Inferior parietal cortex (tissue), 1 donor: ENCODE measurements around the gene EPHB4.
"Not testable (repeated sequence)": the region's sequence is repeated elsewhere in the genome, so short reads cannot be mapped to it uniquely, and the experiment has no call there.

ENCODE experiments used
- DNase-seq: peaks from one replicate; pipeline ENCODE4 v3.0.0-alpha.2; 2016; ENCODE audit errors: extremely low spot score

The EPHB4 gene

DNA sequence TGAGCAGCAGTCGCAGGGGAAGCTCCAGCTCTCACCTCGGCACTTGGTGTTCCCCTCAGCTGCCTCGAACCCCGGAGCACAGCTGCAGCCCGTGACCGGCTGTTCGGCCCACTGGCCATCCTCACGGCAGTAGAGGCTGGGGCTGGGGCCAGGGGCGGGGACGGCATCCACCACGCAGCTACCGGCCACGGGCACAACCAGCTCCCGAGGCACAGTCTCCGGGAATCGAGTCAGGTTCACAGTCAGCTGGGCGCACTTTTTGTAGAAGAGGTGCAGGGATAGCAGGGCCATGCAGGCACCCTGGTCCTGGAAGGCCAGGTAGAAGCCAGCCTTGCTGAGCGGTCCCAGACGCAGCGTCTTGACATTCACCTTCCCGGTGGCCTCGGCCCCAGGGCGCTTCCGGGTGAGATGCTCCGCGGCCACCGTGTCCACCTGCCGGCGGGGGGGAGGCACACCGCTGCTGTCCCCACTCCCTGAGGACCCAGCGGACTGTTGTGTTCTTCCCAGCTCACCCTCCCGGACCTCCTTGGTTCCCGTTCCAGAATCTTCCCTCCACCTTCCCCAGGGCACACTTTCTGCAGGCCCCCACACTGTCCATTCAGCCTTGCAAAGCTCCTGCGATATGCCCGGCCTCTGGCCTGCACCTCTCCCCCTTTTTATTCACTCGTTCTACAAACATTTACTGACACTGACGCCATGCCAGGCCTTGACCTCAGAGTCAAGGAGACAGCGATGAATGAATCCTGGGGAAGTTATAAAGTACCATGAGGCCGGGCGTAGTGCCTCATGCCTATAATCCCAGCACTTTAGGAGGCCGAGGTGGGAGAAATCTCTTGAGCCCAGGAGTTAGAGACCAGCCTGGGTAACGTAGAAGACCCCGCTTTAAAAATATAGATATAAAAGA is 4.8 kb downstream of the EPHB4 start:
- no peak for DNase-seq

DNA sequence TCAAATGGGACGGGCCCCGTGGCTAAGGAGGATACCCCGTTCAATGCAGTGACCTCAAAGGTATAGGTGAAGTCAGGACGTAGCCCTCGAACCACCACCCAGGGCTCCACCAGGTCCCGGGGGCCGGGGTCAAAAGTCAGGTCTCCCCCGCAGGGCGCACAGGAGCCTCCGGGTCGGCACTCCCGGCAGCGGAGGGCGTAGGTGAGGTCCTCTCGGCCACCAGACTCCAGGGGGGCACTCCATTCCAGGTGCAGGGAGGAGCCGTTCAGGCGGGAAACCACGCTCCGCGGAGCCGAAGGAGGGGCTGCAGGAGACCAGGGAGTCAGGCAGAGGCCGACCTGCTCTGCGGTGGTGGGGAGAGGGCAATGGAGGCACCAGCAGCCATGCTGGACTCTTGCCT is 7.7 kb downstream of the EPHB4 start:
- DNase-seq, result no peak

DNA sequence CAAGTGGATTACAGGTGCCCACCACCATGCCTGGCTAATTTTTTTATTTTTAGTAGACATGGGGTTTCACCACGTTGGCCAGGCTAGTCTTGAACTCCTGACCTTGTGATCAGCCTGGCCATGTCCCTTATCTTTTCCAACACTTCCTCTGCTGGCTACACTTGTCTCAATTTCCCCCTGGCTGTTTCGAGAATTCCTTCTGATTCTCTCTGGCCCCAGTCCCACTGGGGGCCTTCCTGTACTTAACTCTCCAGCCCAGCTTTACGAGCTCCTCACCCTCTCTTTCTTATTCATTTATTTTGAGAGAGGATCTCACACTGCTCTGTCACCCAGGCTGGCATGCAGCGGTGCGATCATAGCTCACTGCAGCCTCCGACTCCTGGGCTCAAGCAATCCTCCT is 8.5 kb downstream of the EPHB4 start:
- no peak for DNase-seq

DNA sequence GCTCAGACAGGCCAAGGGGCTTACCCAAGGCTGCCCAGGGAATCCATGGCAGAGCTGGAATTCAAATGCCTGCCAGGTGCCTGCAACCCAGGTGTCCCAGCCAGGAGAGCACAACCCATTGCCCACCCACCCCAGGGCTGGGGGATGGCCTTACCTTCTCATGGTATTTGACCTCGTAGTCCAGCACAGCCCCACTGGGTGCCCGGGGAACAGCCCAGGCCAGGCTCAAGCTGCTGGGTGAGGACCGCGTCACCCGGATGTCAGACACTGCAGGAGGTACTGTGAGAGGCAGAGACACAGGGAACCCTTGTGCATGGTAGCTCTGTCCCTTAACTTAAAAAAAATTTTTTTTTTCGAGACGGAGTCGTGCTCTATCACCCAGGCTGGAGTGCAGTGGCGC is 9.0 kb downstream of the EPHB4 start:
- DNase-seq, result no peak

DNA sequence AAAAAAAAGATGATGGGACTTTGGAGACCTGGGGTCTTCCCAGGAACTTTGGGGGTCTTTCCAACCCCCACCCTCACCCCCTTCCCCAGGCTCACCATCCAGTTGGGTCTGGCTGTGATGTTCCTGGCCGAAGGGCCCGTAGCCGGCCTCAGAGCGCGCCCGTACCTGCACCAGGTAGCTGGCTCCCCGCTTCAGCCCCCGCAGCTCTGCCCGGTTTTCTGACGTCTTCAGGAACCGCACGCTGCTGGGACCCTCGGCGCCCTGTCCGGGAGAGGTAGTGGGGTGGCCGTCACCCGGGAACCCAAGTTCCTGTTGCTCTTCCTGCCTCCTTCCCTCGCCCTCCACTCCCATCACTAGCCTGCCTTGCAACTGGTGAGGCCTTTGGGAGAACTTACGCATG is 10.2 kb downstream of the EPHB4 start:
- DNase-seq, result no peak

DNA sequence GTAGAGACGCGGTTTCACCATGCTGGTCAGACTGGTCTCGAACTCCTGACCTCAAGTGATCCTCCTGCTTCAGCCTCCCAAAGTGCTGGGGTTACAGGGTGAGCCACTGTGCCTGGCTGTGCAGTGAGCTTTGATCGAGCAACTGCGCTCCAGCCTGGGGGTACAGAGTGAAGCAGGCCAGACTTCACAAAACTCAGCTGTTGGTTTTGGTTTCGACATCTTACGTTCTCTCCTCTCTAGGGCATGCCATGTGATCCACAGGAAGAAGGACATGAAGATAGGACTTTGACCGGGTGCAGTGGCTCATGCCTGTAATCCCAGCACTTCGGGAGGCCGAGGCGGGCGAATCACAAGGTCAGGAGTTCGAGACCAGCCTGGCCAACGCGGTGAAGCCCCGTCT is 10.8 kb downstream of the EPHB4 start:
- not testable (repeated sequence) for DNase-seq

DNA sequence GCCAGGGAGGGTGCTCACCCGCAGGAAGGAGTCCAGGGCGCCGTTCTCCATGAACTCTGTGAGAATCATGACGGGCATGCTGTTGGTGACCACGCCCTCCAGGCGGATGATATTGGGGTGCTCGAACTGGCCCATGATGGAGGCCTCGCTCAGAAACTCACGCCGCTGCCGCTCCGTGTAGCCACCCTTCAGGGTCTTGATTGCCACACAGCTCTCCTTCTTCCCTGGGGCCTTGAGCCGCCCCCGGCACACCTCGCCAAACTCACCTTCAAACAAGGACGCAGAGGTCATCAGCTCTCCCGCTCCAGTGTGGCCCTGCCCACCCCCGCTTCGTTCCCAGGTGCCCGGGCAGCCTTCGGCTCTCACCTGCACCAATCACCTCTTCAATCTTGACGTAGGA is 14.6 kb downstream of the EPHB4 start:
- DNase-seq, result no peak

DNA sequence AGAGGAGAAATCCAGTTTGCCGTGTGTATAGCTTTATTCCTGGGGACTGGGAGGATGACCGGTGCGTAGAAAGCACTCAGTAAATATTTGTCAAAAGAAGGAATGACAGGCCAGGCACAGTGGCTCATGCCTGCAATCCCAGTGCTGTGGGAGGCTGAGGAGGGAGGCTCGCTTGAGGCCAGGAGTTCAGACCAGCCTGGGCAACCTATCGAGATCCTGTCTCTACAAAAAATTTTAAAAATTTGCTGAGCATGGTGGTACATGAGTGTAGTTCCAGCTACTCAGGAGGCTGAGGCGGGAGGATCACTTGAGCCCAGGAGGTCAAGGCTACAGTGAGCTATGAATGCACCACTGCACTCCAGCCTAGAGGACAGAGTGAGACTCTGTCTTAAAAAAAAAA is 15.8 kb downstream of the EPHB4 start:
- no peak for DNase-seq

DNA sequence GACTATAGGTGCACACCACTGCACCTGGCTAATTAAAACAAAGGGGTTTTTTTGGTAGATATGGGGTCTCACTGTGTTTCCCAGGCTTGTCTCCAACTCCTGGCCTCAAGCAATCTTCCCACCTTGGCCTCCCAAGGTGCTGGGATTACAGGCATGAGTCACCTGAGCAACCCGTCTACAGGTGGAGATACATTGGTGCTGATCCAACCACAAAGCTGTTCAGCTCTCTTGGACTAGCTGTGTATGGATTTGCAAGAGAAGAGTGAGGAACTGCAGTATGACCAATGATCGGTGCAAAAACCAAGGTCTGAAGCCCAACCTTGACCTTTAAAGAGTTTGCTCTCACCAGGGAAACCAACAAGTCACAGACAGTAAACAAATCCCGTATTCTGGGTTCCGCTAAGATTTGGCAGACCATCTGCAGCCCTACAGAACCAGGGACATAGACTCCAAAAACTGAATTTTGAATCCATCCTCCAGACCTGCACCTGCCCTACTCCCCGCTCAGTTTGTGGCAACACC is 18.9 kb downstream of the EPHB4 start:
- no peak for DNase-seq

DNA sequence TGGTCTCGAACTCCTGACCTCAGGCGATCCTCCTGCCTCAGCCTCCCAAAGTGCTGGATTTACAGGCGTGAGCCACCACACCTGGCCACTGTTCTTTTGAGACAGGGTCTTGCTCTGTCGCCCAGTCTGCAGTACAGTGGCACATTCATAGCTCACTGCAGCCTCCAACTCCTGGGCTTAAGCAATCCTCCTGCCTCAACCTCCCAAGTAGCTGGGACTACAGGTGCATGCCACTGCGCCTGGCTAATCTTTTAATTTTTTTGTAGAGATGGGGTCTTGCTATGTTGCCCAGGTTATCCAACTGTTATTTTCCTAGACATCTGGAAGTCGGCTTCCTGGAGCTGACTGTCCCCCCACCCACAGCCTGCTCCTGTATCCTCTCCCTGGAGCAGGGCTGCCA is 20.4 kb downstream of the EPHB4 start:
- DNase-seq, result not testable (repeated sequence)

DNA sequence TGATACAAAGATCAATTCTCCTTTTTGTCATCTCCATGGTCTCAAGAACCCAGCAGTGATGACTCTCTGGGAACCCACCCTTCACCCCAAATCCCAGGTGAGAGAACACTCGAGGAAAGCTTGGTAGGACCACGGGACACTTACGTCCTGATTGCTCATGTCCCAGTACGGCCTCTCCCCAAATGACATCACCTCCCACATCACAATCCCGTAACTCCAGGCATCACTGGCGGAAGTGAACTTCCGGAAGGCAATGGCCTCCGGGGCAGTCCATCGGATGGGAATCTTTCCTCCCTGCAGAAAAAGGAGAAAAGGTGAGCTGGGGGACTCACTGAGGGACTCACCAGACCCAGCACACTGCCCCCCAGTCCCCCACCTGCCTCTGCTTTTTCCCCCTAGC is 21.0 kb downstream of the EPHB4 start:
- no peak for DNase-seq

DNA sequence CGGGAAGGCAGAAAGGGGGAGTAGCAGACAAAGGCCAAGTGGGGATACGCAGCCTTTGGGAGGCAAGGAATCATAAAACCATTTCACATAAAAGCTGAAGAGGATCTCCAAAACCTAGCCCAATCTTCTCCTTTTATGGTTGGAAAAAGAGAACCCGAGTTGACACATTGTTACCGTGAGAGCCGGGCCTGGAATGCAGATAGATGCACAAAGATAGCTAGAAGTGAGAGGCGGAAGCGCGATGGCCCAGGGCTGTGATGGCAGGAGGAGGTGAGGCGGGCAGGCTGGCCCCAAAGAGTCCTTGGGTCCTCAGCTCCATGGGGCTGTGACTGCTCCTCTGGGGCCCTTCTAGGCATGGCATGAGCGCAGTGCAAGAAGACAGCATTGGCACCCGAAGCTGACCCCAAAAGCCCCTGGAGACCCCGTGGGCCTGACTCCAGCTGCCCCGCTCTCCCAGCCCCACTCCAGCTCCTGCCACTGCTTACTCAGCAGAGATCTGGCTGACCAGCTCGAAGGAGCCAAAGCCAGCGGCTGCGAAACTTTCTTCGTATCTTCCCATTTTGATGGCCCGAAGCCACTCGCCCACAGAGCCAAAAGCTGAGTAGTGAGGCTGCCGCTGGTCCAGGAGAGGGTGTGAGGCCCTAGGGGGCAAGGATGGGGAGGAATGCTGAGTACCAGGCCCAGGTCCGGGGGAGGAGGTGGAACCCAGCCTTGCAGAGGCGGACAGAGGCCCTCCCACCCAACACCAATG is 22.5 kb downstream of the EPHB4 start:
- no peak for DNase-seq

DNA sequence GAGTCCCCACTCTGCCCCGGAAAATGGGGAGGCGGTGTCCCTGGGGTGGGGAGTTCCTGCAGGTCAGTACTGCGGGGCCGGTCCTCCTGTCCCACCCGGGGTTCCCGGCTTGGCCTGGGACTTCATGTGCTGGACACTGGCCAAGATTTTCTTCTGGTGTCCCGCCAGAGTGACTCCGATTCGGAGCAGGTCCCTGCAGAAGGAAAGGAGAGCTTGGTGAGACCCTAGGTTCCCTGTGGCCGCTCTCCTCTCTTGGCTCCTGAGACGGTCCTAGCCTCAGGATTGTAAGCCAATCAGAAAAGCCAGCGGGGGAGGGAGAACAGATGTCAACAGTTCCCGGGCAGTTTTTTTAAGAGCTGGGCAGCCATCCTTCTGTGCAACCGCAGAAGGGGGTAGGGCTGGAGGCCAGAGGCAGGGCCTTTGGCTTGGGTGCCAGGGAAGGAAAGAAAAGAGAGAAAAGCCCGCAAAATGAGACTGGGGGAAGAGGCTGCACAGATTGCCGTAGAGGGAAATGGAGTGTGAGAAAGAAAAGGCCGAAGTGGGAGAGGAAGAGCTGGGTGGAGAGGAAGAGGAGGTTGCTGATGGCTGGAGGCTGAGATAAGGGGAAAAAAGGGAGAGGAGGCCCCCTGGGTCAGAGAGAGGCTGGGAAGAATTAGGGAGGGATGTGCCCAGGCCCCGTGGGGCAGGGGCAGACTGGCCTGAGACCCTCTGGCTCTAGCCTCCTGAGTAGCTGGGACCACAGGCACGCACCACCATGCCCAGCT is 23.7 kb downstream of the EPHB4 start:
- peak; percentile 60 for DNase-seq

DNA sequence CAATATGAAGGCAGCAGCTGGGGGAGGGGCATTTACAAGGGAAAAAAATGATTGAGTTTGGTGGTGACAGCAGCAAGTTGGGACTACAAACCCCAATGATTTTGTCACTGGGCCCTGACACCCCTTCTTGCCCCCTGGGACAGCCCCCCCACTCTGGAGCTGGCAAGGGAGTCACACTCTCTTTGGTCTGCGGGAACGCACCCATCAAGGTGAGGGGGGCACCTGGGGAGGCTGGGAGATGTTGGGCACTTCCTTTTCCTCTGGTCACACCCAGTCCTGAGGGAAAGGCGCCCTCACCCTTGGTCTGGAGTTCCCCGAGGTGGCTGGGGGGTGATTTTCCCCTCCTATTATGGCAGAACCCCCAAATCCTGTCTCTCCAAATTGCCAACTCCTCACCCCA is 24.4 kb downstream of the EPHB4 start:
- DNase-seq, result no peak

DNA sequence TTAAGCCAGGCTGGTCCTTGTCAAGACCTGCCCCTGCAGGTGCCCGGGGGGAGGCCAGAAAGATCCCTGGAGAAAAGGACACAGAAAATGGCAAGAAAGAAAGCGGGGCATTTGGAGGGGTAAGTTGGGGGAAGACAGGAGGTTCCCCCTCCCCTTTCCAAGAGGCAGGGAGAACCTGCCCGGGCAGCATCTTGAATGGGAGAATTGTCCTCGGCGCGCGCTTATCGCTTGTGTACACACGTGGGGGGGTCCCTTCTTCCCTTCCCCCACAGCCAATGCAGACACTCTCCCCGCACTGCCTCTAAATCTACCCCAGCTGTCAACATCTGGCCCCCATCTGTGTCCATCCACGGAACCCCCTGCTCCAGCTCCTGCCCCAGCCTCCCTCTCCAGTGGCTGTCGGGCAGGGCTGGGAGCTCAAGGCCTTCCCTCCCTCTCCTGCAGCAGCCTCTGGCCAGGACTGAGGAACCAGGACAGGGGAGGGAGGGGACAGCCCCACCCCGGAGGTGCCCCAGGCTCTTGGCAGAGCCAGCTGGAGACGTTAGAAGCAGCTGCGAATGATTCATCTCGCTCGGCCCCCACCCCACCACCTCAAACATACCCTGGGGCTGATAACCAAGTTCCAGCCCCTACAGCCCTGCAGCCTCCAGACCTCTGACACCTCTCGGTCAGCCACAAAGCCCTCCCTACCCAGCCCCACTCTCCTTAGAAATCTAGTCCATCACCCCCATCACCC is 25.3 kb downstream of the EPHB4 start:
- DNase-seq, result peak; percentile 22

DNA sequence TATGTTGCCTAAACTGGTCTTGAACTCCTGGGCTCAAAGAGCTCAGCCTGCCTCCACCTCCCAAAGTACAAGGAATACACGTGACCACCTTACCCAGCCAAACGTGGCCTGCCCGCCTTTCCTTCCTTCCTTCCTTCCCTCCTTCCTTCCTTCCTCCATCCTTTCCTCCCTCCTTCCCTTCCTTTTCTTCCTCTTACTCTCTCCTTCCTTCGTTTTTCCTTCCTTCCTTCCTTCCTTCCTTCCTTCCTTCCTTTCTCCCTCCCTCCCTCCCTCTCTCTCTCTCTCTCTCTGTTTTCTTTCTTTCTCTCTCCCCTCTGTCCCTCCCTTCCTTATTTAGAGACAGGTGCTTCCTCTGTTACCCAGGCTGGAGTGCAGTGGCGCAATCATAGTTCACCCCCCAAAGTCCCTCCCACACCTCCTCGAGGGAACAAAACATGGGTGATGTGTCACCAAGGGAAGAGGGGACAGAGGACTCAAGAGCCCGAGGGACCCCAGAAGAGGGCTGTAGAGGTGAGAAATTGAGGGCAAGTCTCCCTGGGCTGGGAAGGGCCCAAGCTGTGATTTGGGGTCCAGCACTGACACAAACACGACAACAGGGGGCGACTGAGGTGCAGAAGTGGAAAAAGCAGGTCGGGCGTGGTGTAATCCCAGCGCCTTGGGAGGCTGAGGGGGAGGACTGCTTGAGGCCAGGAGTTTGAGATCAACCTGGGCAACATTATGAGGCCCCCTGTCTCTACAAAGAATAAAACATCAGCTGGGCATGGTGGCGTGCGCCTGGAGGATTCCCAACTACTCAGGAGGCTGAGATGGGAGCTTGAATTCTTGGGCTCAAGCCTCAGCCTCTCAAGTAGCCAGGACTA is 28.1 kb downstream of the EPHB4 start:
- peak; percentile 20 for DNase-seq

DNA sequence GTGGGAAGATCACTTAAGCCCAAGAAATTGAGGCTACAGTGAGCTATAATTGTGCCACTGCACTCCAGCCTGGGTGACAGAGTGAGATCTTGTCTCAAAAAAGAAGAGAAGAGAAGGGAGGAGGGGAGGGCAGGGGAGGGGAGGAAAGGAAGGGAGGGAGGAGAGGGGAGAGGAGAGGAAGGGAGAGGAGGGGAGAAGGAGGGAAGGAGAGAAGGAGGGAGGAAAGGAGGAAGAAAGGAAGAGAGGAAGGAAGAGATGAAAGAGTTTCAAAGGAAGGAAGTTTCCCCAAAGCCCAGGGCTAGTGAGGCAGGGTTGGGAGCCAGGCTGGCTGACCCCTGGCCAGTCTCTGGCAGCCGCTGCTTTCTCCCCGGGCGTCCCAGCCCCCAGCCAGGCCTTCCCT is 32.6 kb downstream of the EPHB4 start:
- no peak for DNase-seq

DNA sequence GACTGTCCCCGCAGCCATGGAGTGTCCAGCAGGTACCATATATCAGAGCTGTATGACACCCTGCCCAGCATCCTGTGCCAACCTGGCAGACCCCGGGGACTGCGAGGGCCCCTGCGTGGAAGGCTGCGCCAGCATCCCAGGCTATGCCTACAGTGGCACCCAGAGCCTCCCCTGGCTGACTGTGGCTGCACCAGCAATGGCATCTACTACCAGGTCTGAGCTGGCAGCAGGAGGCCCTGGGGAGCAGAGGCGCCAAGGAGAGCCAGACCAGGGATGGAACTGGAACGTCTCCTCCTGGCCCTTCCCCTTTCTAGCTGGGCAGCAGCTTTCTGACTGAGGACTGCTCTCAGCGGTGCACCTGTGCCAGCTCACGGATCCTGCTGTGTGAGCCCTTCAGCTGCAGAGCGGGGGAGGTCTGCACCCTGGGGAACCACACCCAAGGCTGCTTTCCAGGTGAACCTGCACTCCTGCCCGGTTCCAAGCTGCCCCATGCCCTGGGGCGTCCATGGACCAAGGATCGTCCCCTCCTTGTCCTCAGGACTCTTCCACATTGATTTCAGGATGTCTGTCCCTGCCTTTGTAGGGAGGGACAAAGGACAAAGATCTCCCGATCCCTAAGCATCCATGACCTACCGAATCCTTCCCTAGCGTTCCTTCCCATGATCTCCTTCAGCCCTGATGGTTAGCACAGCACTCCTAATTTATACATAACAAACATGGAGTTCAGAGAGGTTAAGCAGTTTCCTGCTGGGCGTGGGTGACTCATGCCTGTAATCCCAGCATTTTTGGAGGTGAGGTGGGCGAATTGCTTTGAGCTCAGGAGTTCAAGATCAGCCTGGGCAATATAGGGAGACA is 33.3 kb downstream of the EPHB4 start:
- DNase-seq, result no peak

DNA sequence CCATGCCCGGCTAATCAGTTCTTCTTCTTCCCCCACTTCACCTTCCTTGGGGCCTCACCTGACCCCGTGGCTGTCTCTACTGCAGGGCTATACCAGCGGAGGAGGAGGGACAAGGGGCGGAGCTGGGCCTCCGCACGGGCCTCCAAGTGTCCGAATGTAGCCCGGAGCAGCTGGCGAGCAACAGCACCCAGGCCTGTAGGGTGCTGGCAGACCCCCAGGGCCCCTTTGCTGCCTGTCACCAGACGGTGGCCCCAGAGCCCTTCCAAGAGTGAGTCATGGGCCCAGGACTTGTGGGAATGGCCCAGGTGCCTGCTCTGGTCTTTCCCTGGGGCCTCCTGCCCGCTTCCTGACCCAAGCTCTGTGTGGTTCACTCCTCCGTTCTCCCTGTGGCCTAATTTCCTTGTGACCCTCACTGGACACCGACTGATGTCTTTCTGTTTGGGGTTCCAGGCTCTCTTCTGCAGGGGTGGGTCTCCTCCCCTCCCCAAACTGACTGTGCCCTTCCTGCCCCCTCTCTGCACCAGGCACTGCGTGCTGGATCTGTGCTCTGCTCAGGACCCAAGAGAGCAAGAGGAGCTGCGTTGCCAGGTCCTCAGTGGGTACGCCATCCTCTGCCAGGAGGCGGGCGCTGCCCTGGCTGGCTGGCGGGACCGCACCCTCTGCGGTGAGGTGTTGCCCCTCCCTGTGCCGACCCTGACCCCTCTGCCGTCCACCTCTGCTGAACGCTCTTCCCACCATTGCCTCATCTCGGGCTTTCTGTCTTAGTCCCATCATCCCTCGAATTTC is 35.2 kb downstream of the EPHB4 start:
- no peak for DNase-seq
